ENCODE results near the gene CDH23.

CDH23 gene

DNA sequence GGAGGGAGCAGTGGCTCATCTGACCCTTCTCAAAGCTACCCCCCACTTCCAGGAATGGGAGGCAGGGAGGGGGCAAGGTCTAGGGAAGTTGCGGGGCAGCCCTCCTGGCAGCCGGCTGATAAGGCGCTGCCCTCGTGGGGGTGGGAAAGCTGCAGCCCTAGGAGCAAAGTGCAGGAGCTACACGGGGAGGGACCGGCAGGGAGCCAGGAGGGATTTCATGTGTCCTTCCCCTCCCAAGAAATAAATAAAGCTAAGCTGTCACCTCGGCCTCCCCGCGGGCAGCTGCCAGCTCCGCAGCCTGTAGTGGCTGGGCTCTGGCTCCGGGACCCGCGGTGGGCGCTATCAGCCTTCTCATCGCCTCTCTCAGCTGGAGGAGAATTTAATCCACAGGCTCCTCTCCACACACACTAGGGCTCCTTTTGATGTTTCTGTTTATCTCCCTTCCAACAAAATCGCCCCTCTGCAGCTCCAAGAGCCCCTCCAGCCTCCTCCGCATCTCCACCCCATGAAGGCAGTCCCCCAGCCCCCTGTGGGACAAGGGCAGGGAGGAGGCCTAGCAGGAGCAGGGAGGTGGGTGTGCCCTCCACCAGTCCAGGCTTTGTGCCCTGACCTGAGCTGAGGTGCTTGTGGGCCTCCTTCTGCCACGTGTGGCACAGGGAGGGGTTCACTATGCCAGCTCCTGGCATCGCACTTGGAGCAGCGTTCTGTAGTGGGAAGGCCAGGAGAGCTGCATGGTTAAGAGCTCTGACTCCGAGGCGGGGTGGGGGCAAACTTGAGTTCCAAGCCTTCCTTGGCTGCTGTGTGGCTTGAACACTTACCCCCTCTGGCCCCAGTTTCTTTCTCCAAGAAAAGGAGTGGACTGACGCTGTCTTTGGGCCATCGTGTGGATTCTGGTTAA lies 242.4 kb downstream of the CDH23 start:
- Histone ChIP-seq H3K9me3 (replicated peaks; ENCODE audit: insufficient read depth, low read length) (no peaks in the 10 kb centered on the region), H3F3A (ENCODE audit: insufficient read depth, low read length) (no peaks in the 10 kb centered on the region), H3K9me2 (replicated peaks; ENCODE audit: insufficient read depth, low read length) (no peaks in the 10 kb centered on the region), H3K9ac (ENCODE audit: low read length) (no peak overlapping the region), H3K79me2 (ENCODE audit: low read length) (no peaks in the 10 kb centered on the region), H3K4me2 (ENCODE audit: low read depth, low read length) (no peak overlapping the region), H3K27me3 (replicated peaks; ENCODE audit: insufficient read depth, low read length) (peaks cover 73% of the 10 kb centered on the region), H3K4me1 (ENCODE audit: low read length) (no peaks in the 10 kb centered on the region), H3K36me3 (replicated peaks; ENCODE audit: insufficient read depth, low read length) (no peaks in the 10 kb centered on the region), H3K4me3 (ENCODE audit: low read length) (no peak overlapping the region), H2AFZ (ENCODE audit: low read length) (no peak overlapping the region), H3K27ac (ENCODE audit: low read length) (no peak overlapping the region), H4K20me1 (ENCODE audit: insufficient read depth, low read length) (no peaks in the 10 kb centered on the region)
- no peak for DNase-seq
- TF ChIP-seq EZH2 (optimal IDR thresholded peaks at IDR 0.05; ENCODE audit: low read depth, low read length) (no peak), EZH2phosphoT487 (IDR thresholded peaks at IDR 0.05; ENCODE audit: low read length) (no peak)
- TF ChIP-seq, protein P1, sequence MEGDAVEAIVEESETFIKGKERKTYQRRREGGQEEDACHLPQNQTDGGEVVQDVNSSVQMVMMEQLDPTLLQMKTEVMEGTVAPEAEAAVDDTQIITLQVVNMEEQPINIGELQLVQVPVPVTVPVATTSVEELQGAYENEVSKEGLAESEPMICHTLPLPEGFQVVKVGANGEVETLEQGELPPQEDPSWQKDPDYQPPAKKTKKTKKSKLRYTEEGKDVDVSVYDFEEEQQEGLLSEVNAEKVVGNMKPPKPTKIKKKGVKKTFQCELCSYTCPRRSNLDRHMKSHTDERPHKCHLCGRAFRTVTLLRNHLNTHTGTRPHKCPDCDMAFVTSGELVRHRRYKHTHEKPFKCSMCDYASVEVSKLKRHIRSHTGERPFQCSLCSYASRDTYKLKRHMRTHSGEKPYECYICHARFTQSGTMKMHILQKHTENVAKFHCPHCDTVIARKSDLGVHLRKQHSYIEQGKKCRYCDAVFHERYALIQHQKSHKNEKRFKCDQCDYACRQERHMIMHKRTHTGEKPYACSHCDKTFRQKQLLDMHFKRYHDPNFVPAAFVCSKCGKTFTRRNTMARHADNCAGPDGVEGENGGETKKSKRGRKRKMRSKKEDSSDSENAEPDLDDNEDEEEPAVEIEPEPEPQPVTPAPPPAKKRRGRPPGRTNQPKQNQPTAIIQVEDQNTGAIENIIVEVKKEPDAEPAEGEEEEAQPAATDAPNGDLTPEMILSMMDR (IDR thresholded peaks at IDR 0.05; ENCODE audit: low read length): no peak

DNA sequence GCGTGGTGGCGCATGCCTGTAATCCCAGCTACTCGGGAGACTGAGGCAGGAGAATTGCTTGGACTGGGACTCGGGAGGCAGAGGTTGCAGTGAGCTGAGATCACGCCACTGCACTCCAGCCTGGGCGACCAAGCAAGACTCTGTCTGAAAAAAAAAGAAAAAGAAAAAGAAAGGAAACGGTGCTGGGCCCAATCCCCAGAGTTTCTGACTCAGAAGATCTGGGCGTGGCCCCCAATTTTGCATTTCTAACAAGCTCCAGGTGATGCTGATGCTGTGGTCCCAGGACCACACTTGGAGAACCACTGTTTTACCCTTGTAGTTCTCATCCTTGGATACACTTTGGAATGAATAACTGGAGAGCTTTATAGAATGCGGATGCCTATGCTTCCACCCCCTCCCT lies 243.9 kb downstream of the CDH23 start:
- peaks cover 74% of the 10 kb centered on the region for H3K27me3 ChIP-seq (replicated peaks; ENCODE audit: insufficient read depth, low read length)
- no peak overlapping the region for H3K4me2 ChIP-seq (ENCODE audit: low read depth, low read length)
- no peak overlapping the region for H3K9ac ChIP-seq (ENCODE audit: low read length)
- H3K4me1 ChIP-seq (ENCODE audit: low read length): no peaks in the 10 kb centered on the region
- H3K9me3 ChIP-seq (replicated peaks; ENCODE audit: insufficient read depth, low read length): no peaks in the 10 kb centered on the region
- DNase-seq: no peak
- no peaks in the 10 kb centered on the region for H3F3A ChIP-seq (ENCODE audit: insufficient read depth, low read length)
- no peaks in the 10 kb centered on the region for H3K36me3 ChIP-seq (replicated peaks; ENCODE audit: insufficient read depth, low read length)
- H3K9me2 ChIP-seq (replicated peaks; ENCODE audit: insufficient read depth, low read length): no peaks in the 10 kb centered on the region
- TF ChIP-seq, protein P1 (IDR thresholded peaks at IDR 0.05; ENCODE audit: low read length): no peak
- TF ChIP-seq EZH2 (optimal IDR thresholded peaks at IDR 0.05; ENCODE audit: low read depth, low read length) (no peak), EZH2phosphoT487 (IDR thresholded peaks at IDR 0.05; ENCODE audit: low read length) (no peak)
- H3K27ac ChIP-seq (ENCODE audit: low read length): no peak overlapping the region
- no peak overlapping the region for H3K4me3 ChIP-seq (ENCODE audit: low read length)
- no peaks in the 10 kb centered on the region for H4K20me1 ChIP-seq (ENCODE audit: insufficient read depth, low read length)
- no peaks in the 10 kb centered on the region for H3K79me2 ChIP-seq (ENCODE audit: low read length)
- no peak overlapping the region for H2AFZ ChIP-seq (ENCODE audit: low read length)

DNA sequence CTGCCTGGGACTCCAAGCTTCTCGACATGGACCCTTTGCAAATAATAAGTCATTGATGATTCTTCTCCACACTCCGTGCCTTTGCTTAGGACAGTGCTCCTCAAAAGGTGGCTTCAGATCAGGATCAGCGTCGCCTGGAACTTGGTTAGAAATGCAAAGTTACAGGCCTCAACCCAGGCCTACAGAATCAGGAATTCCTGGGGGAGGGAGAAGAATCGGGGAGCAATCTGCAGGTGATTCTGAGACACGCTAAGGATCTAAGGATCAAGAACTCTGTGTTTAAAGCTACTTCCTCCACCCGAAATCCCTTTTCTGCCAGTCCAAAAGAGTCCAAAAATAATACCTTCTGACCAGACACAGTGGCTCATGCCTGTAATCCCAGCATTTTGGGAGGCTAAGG lies 244.7 kb downstream of the CDH23 start:
- TF ChIP-seq EZH2 (optimal IDR thresholded peaks at IDR 0.05; ENCODE audit: low read depth, low read length) (no peak), EZH2phosphoT487 (IDR thresholded peaks at IDR 0.05; ENCODE audit: low read length) (no peak)
- TF ChIP-seq, protein P1 (IDR thresholded peaks at IDR 0.05; ENCODE audit: low read length): no peak
- DNase-seq: no peak
- no peaks in the 10 kb centered on the region for H3K9me3 ChIP-seq (replicated peaks; ENCODE audit: insufficient read depth, low read length)
- no peaks in the 10 kb centered on the region for H4K20me1 ChIP-seq (ENCODE audit: insufficient read depth, low read length)
- H3K4me2 ChIP-seq (ENCODE audit: low read depth, low read length): no peak overlapping the region
- H3K4me1 ChIP-seq (ENCODE audit: low read length): no peaks in the 10 kb centered on the region
- no peaks in the 10 kb centered on the region for H3F3A ChIP-seq (ENCODE audit: insufficient read depth, low read length)
- H2AFZ ChIP-seq (ENCODE audit: low read length): no peak overlapping the region
- H3K9me2 ChIP-seq (replicated peaks; ENCODE audit: insufficient read depth, low read length): no peaks in the 10 kb centered on the region
- peaks cover 78% of the 10 kb centered on the region for H3K27me3 ChIP-seq (replicated peaks; ENCODE audit: insufficient read depth, low read length)
- no peaks in the 10 kb centered on the region for H3K79me2 ChIP-seq (ENCODE audit: low read length)
- no peaks in the 10 kb centered on the region for H3K36me3 ChIP-seq (replicated peaks; ENCODE audit: insufficient read depth, low read length)
- no peak overlapping the region for H3K4me3 ChIP-seq (ENCODE audit: low read length)
- no peak overlapping the region for H3K9ac ChIP-seq (ENCODE audit: low read length)
- H3K27ac ChIP-seq (ENCODE audit: low read length): no peak overlapping the region

All from MM.1S (cell line).